Right forelimb (tissue), 1 donor: Measurements from ENCODE around the gene BUB3.
A peak's percentile ranks its signal among the peaks of the same experiment; 100 is the strongest.

ENCODE experiments used
- DNase-seq: peaks from one replicate; pipeline ENCODE4 v3.0.0-alpha.2; 2018

Gene BUB3, protein sequence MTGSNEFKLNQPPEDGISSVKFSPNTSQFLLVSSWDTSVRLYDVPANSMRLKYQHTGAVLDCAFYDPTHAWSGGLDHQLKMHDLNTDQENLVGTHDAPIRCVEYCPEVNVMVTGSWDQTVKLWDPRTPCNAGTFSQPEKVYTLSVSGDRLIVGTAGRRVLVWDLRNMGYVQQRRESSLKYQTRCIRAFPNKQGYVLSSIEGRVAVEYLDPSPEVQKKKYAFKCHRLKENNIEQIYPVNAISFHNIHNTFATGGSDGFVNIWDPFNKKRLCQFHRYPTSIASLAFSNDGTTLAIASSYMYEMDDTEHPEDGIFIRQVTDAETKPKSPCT

GRCh38 chr10:123154092-123154710 is at the start of gene BUB3:
Gene BUB3, plus strand, starts transcription at chr10:123154402. Its CDS starts 516 bp downstream, at chr10:123154918.
- peak; percentile 97 for DNase-seq

DNA sequence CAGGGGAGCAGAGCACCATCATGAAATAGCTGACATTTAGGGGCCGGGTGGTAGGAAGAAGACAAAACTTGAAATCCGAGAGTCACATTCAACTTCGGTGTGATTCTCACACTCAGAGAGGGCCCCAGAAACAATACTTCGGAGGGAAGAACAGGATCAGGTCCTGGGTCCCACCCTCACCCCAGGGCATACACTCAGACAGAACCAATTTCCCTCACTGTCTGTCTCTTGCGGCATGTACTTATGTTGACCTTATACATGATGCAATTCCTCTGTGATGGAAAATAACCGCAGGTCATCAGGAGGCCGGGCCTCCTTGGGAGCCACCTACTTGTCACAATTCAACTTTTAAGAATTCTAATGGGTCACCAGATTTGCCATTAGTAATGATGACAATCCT is 44.7 kb upstream of the BUB3 start:
- DNase-seq, result no peak

- no peak for DNase-seq
Observed at GRCh38 chr10:123117644-123118417, 36.4 kb upstream of the BUB3 start.

DNA sequence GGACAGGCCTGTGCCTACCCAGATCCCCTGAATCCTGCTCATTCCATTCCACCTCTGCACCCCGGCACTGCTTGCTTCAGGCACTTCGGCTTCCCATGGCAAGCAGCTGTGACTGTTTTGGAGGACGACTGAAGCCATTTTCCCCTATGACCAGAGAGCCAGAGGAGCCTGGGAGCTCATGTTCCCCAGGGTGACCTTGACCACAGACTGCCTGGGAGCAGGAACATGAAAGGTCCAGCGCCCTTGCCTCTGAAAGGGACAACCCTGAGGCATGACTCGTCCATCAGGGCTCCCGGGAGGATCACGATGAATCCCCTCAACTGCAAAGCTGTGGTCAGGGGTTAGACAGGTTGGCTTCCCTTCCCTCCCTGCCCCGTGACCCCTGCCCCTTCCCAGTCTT is 35.1 kb upstream of the BUB3 start:
- DNase-seq, result no peak

DNA sequence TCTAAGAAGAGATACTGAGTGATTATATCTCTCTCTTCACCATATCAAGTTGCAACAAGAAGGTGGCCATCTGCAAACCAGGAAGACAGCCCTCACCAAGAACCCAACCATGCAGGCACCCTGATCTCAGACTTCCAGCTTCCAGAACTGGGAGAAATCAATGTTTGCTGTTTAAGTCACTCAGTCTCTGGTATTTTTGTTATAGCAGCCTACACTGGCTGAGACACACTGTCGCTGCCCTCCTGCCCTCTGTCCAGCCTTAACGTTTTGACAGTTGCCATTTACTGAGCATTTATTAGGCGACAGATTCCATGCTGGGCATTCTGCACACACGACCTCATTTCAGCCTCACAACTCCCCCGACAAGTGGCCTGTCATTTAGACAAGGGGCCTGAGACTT is 28.0 kb upstream of the BUB3 start:
- DNase-seq, result no peak

GRCh38 chr10:123129618-123130271 is 24.5 kb upstream of the BUB3 start:
- no peak for DNase-seq

- peak; percentile 92 for DNase-seq
Observed at GRCh38 chr10:123132576-123133477, 21.4 kb upstream of the BUB3 start.

DNA sequence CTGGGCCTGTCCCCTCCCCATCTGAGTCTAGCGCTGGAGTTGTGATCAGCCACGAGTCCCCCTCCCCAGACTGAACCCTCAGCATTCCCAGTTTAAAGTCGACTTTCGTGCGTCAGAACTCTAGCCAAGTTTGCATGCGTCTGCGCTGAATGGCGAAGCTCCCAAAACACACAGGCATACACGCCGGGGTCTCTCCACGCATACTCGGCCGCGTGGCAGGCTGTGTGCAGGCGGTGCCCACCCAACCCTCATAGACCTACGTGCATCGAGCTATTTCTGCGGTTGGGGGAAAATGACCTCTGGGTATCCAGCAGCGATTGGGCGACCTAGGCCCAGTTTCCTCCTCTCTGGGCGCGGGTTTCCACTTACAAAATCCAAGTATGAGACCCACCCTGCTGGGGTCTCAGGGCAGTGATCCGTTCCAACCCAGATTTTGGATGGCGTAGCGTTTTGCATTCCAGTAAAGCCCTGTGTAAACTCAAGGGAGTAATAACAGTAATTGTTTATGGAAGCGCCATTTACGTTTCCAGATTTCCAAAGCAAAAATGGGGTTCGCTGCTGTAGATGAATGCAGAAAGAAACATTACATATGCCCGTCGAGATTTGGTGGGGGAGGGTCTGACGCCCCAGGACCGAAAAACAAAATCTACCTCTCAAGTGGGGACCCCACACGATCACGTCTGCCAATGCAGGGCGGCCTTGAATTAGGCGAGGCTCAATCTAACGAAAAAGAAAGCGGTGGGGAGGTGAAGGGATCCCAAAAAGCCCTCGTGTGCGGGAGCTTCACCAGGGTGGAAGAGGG is 20.5 kb upstream of the BUB3 start:
- DNase-seq, result peak; percentile 63

GRCh38 chr10:123134343-123134914 is 19.8 kb upstream of the BUB3 start:
- peak; percentile 51 for DNase-seq

DNA sequence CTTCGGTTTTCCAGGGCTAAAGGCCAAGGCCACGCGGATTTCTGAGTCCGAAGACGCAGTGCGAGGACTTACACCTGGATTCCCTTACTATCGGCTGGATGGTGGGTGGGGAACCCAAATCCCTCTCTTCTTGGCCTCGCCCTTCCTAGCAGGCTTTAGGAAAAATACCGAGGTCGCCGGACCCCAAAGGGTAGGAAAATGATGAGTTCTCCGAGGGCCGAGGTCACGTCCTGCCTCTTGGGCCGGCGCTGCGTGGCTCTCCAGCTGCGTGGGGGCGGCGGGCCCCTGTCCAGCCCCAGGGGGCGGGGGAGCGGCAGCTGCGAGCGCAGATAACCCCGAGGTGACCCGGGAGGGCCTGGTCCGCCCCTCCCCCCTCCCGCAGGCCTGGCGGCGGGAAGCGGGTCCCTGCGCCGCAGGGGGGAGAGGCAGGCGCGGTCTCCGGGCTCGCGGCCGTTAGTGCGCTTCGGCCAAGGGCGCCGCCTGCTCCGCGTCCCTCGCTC is 19.2 kb upstream of the BUB3 start:
- DNase-seq, result no peak

- DNase-seq, result peak; percentile 52
Observed at GRCh38 chr10:123135415-123136141, 18.6 kb upstream of the BUB3 start, which contains the start of gene HMX3. Gene HMX3, plus strand, starts transcription at chr10:123135970. Its CDS starts 81 bp downstream, at chr10:123136051.

GRCh38 chr10:123136221-123136805 is 17.9 kb upstream of the BUB3 start:
- DNase-seq, result no peak

- peak; percentile 65 for DNase-seq
Observed at GRCh38 chr10:123136806-123137642, 17.2 kb upstream of the BUB3 start.

GRCh38 chr10:123139165-123139520 is 15.1 kb upstream of the BUB3 start:
- no peak for DNase-seq

DNA sequence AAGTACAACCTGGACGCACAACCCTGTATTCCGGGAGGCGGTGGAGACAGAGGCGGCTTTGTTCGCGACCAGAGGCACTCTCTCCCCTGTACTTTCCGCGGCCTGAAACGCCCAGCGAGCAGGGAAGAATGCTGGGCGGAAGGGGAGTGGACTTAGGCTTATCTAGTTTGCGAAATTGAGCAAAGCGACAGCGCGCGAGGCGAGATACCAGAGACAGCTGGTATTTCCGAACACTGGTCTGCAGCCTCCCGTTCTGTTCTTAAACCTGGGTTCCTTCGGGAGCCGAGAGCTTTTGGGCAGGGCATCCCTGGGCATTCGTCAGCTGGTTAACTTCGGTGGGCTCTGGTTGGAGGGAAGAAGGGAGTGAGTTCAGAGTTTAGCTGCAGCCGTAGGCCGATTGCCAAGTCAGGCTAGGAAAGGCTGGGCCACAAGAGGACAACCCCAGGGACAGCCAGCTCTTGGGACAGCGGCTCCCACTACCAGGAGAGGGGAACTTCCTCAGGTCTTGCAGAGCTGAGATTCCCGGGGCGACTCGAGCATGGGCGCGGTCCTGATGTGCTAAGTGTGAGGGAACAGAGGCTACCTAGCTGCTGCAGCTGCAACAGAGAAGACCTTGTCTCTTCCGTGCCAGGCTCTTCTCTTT is 14.6 kb upstream of the BUB3 start:
- DNase-seq, result no peak

DNA sequence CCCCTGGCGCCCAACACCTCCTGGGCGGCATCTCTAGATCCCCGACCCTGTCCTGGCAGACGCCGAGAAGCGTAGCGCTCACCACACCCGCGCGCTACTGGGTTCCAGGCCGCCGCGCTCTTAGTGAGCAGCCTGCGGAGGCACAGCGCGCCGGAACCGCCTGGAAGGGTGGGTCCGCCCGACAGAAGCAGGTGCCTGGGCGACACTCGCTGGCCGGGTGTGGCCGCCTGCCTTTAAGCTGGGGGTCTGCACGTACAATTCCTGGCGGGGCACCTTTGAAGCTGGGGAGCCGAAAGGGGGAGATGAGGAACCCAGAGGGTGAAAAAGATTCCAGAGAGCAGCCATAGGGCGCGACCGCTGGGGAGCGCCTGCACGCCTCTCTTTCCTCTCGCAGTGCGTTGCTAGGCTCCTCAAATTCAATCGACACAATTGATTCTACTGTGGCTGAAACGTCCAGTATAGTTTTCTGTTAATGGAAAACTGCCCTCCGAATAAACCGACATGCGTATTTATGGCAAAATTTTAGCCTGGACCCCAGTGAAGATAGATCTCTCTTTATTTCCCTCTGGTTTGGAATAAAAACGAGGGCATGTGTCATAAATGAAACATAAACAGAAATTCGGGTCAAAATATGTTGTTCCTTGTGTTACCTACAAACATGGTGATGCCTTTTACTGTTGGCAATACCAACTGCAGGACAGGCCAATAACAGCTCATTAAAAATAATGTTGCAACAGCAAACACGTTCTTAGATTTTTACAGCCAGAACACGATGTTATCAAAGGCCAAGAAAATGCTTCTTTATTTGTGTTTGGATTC is 13.8 kb upstream of the BUB3 start:
- no peak for DNase-seq

- no peak for DNase-seq
Observed at GRCh38 chr10:123140983-123141390, 13.2 kb upstream of the BUB3 start.
